ENCODE measurements around the gene MIA2. TPM values are rescaled to one million over a fixed set of nuclear protein-coding genes. Genes with fewer than 3 reads are reported as not detected.

Gene MIA2
- total and polyA plus RNA-seq, 2 experiments from 2014 or later = 9.5 to 10.9 TPM

- H3F3A ChIP-seq (replicated peaks; ENCODE audit: low read depth) = no peaks in the 10 kb centered on the region
- peaks cover 11% of the 10 kb centered on the region for H3K4me1 Mint-ChIP-seq
- DNase-seq (ENCODE audit: low spot score) (no peak), ATAC-seq (no peak)
- H3K27ac Mint-ChIP-seq = no peak overlapping the region
- H3K79me2 ChIP-seq (replicated peaks; ENCODE audit: insufficient read depth) = no peaks in the 10 kb centered on the region
- H3K9me2 ChIP-seq (ENCODE audit: insufficient read depth) = no peaks in the 10 kb centered on the region
- no peaks in the 10 kb centered on the region for H3K36me3 Mint-ChIP-seq (ENCODE audit: low read depth)
- H3K27me3 ChIP-seq (ENCODE audit: insufficient read depth) = no peaks in the 10 kb centered on the region
- peaks cover 6% of the 10 kb centered on the region for H3K4me1 ChIP-seq (ENCODE audit: insufficient read depth)
- H3K4me2 ChIP-seq = no peak overlapping the region
- no peaks in the 10 kb centered on the region for H3K36me3 ChIP-seq (ENCODE audit: insufficient read depth)
- no peak overlapping the region for H3K27ac ChIP-seq (ENCODE audit: low read depth)
- no peak overlapping the region for H2AFZ ChIP-seq
- H3K27me3 Mint-ChIP-seq (ENCODE audit: insufficient read depth, low read depth, poor library complexity) = peaks cover 2% of the 10 kb centered on the region
- TF ChIP-seq ZNF331 (CRISPR knock-in tag; IDR thresholded peaks at IDR 0.05; ENCODE audit: low read depth) = no peak
- no peak for TF ChIP-seq ZNF114 (CRISPR knock-in tag; IDR thresholded peaks at IDR 0.05)
- TF ChIP-seq EZH2 (IDR thresholded peaks at IDR 0.05; ENCODE audit: low read depth, unreplicated experiment) = no peak
- no peak for TF ChIP-seq STAT1 (IDR thresholded peaks at IDR 0.05; ENCODE audit: unreplicated experiment)
- no peak for TF ChIP-seq CTCF (conservative IDR thresholded peaks at IDR 0.05; ENCODE audit: low read depth in 2 of 2)
- H3K9me3 Mint-ChIP-seq = no peaks in the 10 kb centered on the region
- no peaks in the 10 kb centered on the region for H4K20me1 ChIP-seq (replicated peaks; ENCODE audit: insufficient read depth)
- H3K4me3 ChIP-seq = no peak overlapping the region
- no peak overlapping the region for H3K4me3 Mint-ChIP-seq
These were observed 147.7 kb downstream of the MIA2 start for GRCh38 chr14:39381366-39381765.

- H3K9me3 Mint-ChIP-seq = no peaks in the 10 kb centered on the region
- peaks cover 4% of the 10 kb centered on the region for H3K4me1 Mint-ChIP-seq
- peaks cover 2% of the 10 kb centered on the region for H3K27me3 Mint-ChIP-seq (ENCODE audit: insufficient read depth, low read depth, poor library complexity)
- no peak for ATAC-seq
- H3K4me2 ChIP-seq = no peak overlapping the region
- H3K79me2 ChIP-seq (replicated peaks; ENCODE audit: insufficient read depth) = no peaks in the 10 kb centered on the region
- no peaks in the 10 kb centered on the region for H3F3A ChIP-seq (replicated peaks; ENCODE audit: low read depth)
- H3K4me3 ChIP-seq = no peak overlapping the region
- H3K27ac ChIP-seq (ENCODE audit: low read depth) = no peak overlapping the region
- H3K4me3 Mint-ChIP-seq = no peak overlapping the region
- H4K20me1 ChIP-seq (replicated peaks; ENCODE audit: insufficient read depth) = no peaks in the 10 kb centered on the region
- no peak overlapping the region; the same call in 1 of the 2 replicates for H2AFZ ChIP-seq
- no peaks in the 10 kb centered on the region for H3K36me3 Mint-ChIP-seq (ENCODE audit: low read depth)
- H3K4me1 ChIP-seq (ENCODE audit: insufficient read depth) = no peaks in the 10 kb centered on the region
- H3K36me3 ChIP-seq (ENCODE audit: insufficient read depth) = no peaks in the 10 kb centered on the region
- no peak for DNase-seq (ENCODE audit: low spot score)
- H3K27me3 ChIP-seq (ENCODE audit: insufficient read depth) = no peaks in the 10 kb centered on the region
- H3K27ac Mint-ChIP-seq = 0 out of 2 replicates have a peak overlapping the region, but pooled peaks have one; percentile 3
- no peaks in the 10 kb centered on the region for H3K9me2 ChIP-seq (ENCODE audit: insufficient read depth)
- TF ChIP-seq EZH2 (IDR thresholded peaks at IDR 0.05; ENCODE audit: low read depth, unreplicated experiment) (no peak), CTCF (conservative IDR thresholded peaks at IDR 0.05; ENCODE audit: low read depth in 2 of 2) (no peak), ZNF114 (CRISPR knock-in tag; IDR thresholded peaks at IDR 0.05) (no peak), ZNF462 (CRISPR knock-in tag; IDR thresholded peaks at IDR 0.05) (no peak), ZNF331 (CRISPR knock-in tag; IDR thresholded peaks at IDR 0.05; ENCODE audit: low read depth) (no peak), STAT1 (IDR thresholded peaks at IDR 0.05; ENCODE audit: unreplicated experiment) (no peak), CREB1 (CRISPR knock-in tag; IDR thresholded peaks at IDR 0.05; ENCODE audit: low read depth) (no peak)
These were observed 148.7 kb downstream of the MIA2 start for GRCh38 chr14:39382463-39382862.
